Inflammatory macrophage treated with lipopolysaccharide for 1 hour (primary cell): ENCODE measurements around the gene UBD.

Source experiments
- DNase-seq, 2 donors: peaks; one replicate each; pipeline ENCODE4 v3.0.0-alpha.2; 2020 to 2022

The UBD gene

GRCh38 chr6:29559524-29560287 is at the start of gene UBD:
TSS of gene UBD (minus strand) at chr6:29559732. CDS start at chr6:29559701, 31 bp downstream.
- no peak for DNase-seq

- no peak for DNase-seq
These were observed 48.6 kb upstream of the UBD start for GRCh38 chr6:29608131-29608530.

GRCh38 chr6:29603930-29604329 is 44.4 kb upstream of the UBD start:
- DNase-seq: no peak

GRCh38 chr6:29603456-29603855 is 43.9 kb upstream of the UBD start:
- DNase-seq: no peak

GRCh38 chr6:29602564-29603361 is 43.2 kb upstream of the UBD start:
- DNase-seq: no peak

GRCh38 chr6:29598172-29598747 is 38.7 kb upstream of the UBD start:
- DNase-seq: no peak

GRCh38 chr6:29597184-29597583 is 37.7 kb upstream of the UBD start:
- no peak for DNase-seq

- DNase-seq: no peak
These were observed 36.9 kb upstream of the UBD start for GRCh38 chr6:29596381-29596900.

GRCh38 chr6:29593199-29593855 is 33.8 kb upstream of the UBD start:
- no peak for DNase-seq

GRCh38 chr6:29591677-29592076 is 32.1 kb upstream of the UBD start:
- no peak for DNase-seq

GRCh38 chr6:29590218-29590808 is 30.8 kb upstream of the UBD start:
- no peak for DNase-seq

- DNase-seq: peak; percentile 17 to 72
These were observed 30.0 kb upstream of the UBD start for GRCh38 chr6:29589423-29590048.

- DNase-seq: no peak
These were observed 25.3 kb upstream of the UBD start, which contains the start of gene OR2H2 for GRCh38 chr6:29584821-29585220. TSS of gene OR2H2 (plus strand) at chr6:29585121. CDS start at chr6:29587945, 2,824 bp downstream.

- DNase-seq: no peak
These were observed 18.0 kb upstream of the UBD start for GRCh38 chr6:29577544-29577943.

- DNase-seq: no peak
These were observed 16.5 kb upstream of the UBD start for GRCh38 chr6:29576056-29576455.

- no peak for DNase-seq
These were observed 8.5 kb upstream of the UBD start for GRCh38 chr6:29567991-29568390.

GRCh38 chr6:29567541-29567940 is 8.0 kb upstream of the UBD start:
- no peak for DNase-seq

- DNase-seq: no peak
These were observed 7.3 kb upstream of the UBD start for GRCh38 chr6:29566856-29567255.

- DNase-seq: no peak
These were observed 5.3 kb upstream of the UBD start for GRCh38 chr6:29564875-29565274.

- DNase-seq: peak in 1 of 2 donors; percentile 1
These were observed 4.0 kb upstream of the UBD start for GRCh38 chr6:29563435-29563965.

- no peak for DNase-seq
These were observed 2.2 kb upstream of the UBD start for GRCh38 chr6:29561606-29562181.
